Ovary (tissue), 9 donors: Measurements from ENCODE around the gene VIPR2. TPM values are rescaled to one million over a fixed set of nuclear protein-coding genes. Genes with fewer than 3 reads are reported as not detected.
"Not testable (repeated sequence)": the region's sequence is repeated elsewhere in the genome, so short reads cannot be mapped to it uniquely, and the experiment has no call there.

Source experiments
- DNase-seq, 5 donors: peaks; one replicate each; pipeline ENCODE4 v3.0.0-alpha.2; 2019 to 2020
- H3K27ac ChIP-seq, 2 donors: fragments of 200-600 bp; one replicate each; pipeline versions ENCODE4 v1.5.1 to v1.8.0; 2019 to 2022
- H3K27me3 ChIP-seq: fragments of 200-600 bp; one replicate; pipeline ENCODE4 v1.8.0; 2022
- H3K36me3 ChIP-seq: fragments of 200-600 bp; sonication (generic); one replicate; pipeline ENCODE4 v1.5.1; 2019
- H3K4me1 ChIP-seq: one replicate; pipeline ENCODE4 v1.8.1; 2013; ENCODE audit warnings: mild to moderate bottlenecking, moderate library complexity; ENCODE audit not compliant: insufficient read depth
- H3K4me3 ChIP-seq: fragments of 200-600 bp; sonication (generic); one replicate; pipeline ENCODE4 v1.5.1; 2017
- H3K9me3 ChIP-seq, 2 donors: fragments of 200-600 bp in 1 of 2; sonication (generic) in 1 of 2; one replicate each; pipeline versions ENCODE4 v1.5.1 to v1.8.1; 2013 to 2019; ENCODE audit warnings: mild to moderate bottlenecking in 1 of 2, moderate library complexity in 1 of 2
- CTCF ChIP-seq, 3 donors: fragments of 450-650 bp in 2 of 3; fragments of 200-600 bp in 1 of 3; IDR thresholded peaks; one replicate each; pipeline versions ENCODE4 v1.5.1 to v1.8.0; 2016 to 2022; ENCODE audit warnings: antibody characterized with exemption in 3 of 3, mild to moderate bottlenecking in 1 of 3
- EP300 ChIP-seq: sonication (generic); formaldehyde crosslinking; IDR thresholded peaks from one replicate; pipeline ENCODE4 v1.6.1; 2017; ENCODE audit warnings: antibody characterized with exemption
- POLR2A ChIP-seq: fragments of 450-650 bp; IDR thresholded peaks from one replicate; pipeline ENCODE4 v1.6.1; 2017; ENCODE audit warnings: antibody characterized with exemption, mild to moderate bottlenecking, moderate library complexity
- WGBS, 3 donors: extraction: QIAGEN DNeasy Blood & Tissue Kit in 1 of 3; methylation state at CpG; one replicate each; pipeline versions ENCODE4 v1.1.5 to v1.1.7; 2013 to 2017; 5-methylcytosine and 5-hydroxymethylcytosine counted together
- intact Hi-C, 4 donors: fragments of 100-400 bp; cut with DNase I; formaldehyde crosslinking; loops; one replicate each; pipeline versions ENCODE4 v1.11.0 to v1.15.1; 2022 to 2023
- polyA plus RNA-seq, 2 donors: library from polyadenylated mRNA; stranded (reverse); fragments of 200-250 nt in 1 of 2; fragments of 350-450 nt in 1 of 2; fragmentation: Illumina TruSeq in 1 of 2; extraction: RNeasy Lipid Tissue Mini Kit (QIAGEN cat#74804) in 1 of 2; gene quantifications; one replicate each; pipeline ENCODE4 v1.2.3, GENCODE V29; 2013 to 2014
- total RNA-seq, 7 donors: library from RNA; depleted of rRNA in 2 of 7; stranded (reverse); fragments of >200 nt in 2 of 7; fragmentation: NEBNext Ultra II Directional in 3 of 7; extraction: Animal tissue kit (Norgen Biotek cat#: 25700) in 3 of 7; gene quantifications; one replicate each; pipeline versions ENCODE4 v1.1.0 to v1.2.4, GENCODE V29; 2016 to 2023
- donor health status: DM: no; HTN: no; CAD: no; lungs with moderate emphysema.
- donor health status: DM: no; HTN: no; CAD: no.
- donor health status: Bipolar disorder and iron deficiency.
- donor health status: DM: yes; HTN: yes; CAD: no.
- donor health status: DM: no; HTN: no; CAD: no.
- donor health status: DM: yes; HTN: yes; CAD: no.

The VIPR2 gene
- total and polyA plus RNA-seq, 9 donors: 3.6 to 18.0 (median 9.0) TPM

GRCh38 chr7:159000859-159001435, 143.7 kb downstream of the VIPR2 start:
- TF ChIP-seq CTCF (IDR thresholded peaks at IDR 0.05) (no peak), POLR2A (no peak), EP300 (no peak)
- intact Hi-C loops: no loop called here
- H3K4me3 ChIP-seq: no peak overlapping the region

GRCh38 chr7:159000070-159000469, 144.6 kb downstream of the VIPR2 start:
- no peaks in the 10 kb centered on the region for H3K9me3 ChIP-seq
- H3K27me3 ChIP-seq: no peaks in the 10 kb centered on the region
- no peak overlapping the region for H3K4me3 ChIP-seq
- no peak for DNase-seq
- TF ChIP-seq POLR2A: no peak
- TF ChIP-seq EP300: no peak
- no peak for TF ChIP-seq CTCF (IDR thresholded peaks at IDR 0.05)
- intact Hi-C loops: no loop called here
- WGBS, 3 donors: 83 to 85% (median 85%) methylated on average over 13 of the region's 13 CpGs
- H3K36me3 ChIP-seq: no peaks in the 10 kb centered on the region
- H3K4me1 ChIP-seq: no peaks in the 10 kb centered on the region
- H3K27ac ChIP-seq: no peak overlapping the region

More at GRCh38 chr7:159000859-159001435, 143.7 kb downstream of the VIPR2 start:
- no peak for DNase-seq
- Histone ChIP-seq H3K27ac (no peak overlapping the region), H3K9me3 (no peaks in the 10 kb centered on the region), H3K36me3 (no peaks in the 10 kb centered on the region), H3K27me3 (no peaks in the 10 kb centered on the region), H3K4me1 (no peaks in the 10 kb centered on the region)
- 79 to 84% (median 83%) methylated on average over 21 of the region's 21 CpGs for WGBS, 3 donors

GRCh38 chr7:158999496-158999895, 145.2 kb downstream of the VIPR2 start:
- H3K36me3 ChIP-seq: no peaks in the 10 kb centered on the region
- no peak for DNase-seq
- H3K4me1 ChIP-seq: no peaks in the 10 kb centered on the region
- no peaks in the 10 kb centered on the region for H3K27me3 ChIP-seq
- H3K9me3 ChIP-seq: no peaks in the 10 kb centered on the region
- TF ChIP-seq POLR2A (no peak), EP300 (no peak), CTCF (IDR thresholded peaks at IDR 0.05) (no peak)
- H3K4me3 ChIP-seq: no peak overlapping the region
- 88 to 90% (median 89%) methylated on average over 19 to 21 of the region's 21 CpGs for WGBS, 3 donors
- H3K27ac ChIP-seq: no peak overlapping the region
- intact Hi-C loops: no loop called here

GRCh38 chr7:158998261-158998660, 146.4 kb downstream of the VIPR2 start:
- intact Hi-C loops, H3K4me1 ChIP-seq, H3K36me3 ChIP-seq, DNase-seq, H3K27ac ChIP-seq, H3K4me3 ChIP-seq, H3K27me3 ChIP-seq, H3K9me3 ChIP-seq: not testable (repeated sequence)
- WGBS, 3 donors: 58 to 80% methylated on average over 1 to 6 of the region's 9 CpGs; no CpG with 5 or more reads in 1 of the 3 donors

- no peaks in the 10 kb centered on the region for H3K27me3 ChIP-seq
- 40 to 74% (median 53%) methylated on average over 22 of the region's 22 CpGs for WGBS, 3 donors
- intact Hi-C loops: no loop called here
- H3K27ac ChIP-seq: no peak overlapping the region
- TF ChIP-seq CTCF (IDR thresholded peaks at IDR 0.05) (no peak), EP300 (no peak), POLR2A (no peak)
- H3K4me3 ChIP-seq: no peak overlapping the region
- H3K4me1 ChIP-seq: no peaks in the 10 kb centered on the region
- H3K36me3 ChIP-seq: no peaks in the 10 kb centered on the region
- peaks cover 0 to 5% of the 10 kb centered on the region in 2 donors for H3K9me3 ChIP-seq
- no peak for DNase-seq
Measured at GRCh38 chr7:158997471-158997870, 147.2 kb downstream of the VIPR2 start.
